ENCODE results near the gene NCKIPSD. TPM values are rescaled to one million over a fixed set of nuclear protein-coding genes. Genes with fewer than 3 reads are reported as not detected.

The NCKIPSD gene
- polyA plus RNA-seq, 3 donors, result 4.2 to 14.8 (median 4.3) TPM

GRCh38 chr3:48634661-48635221 lies 51.0 kb downstream of the NCKIPSD start:
- Histone ChIP-seq H3K9me3 (replicated peaks in 1 of 2; ENCODE audit: control insufficient read depth in 1 of 2, insufficient read depth in 1 of 2, low read length in 2 of 2) (no peaks in the 10 kb centered on the region), H3K9ac (ENCODE audit: insufficient read depth, low read length, poor library complexity, severe bottlenecking) (peak overlapping the region; percentile 80), H3K36me3 (replicated peaks in 1 of 2; ENCODE audit: control insufficient read depth in 1 of 2, insufficient read depth in 2 of 2, low read length in 2 of 2) (peaks cover 34 to 39% of the 10 kb centered on the region in 2 donors), H3K27me3 (ENCODE audit: control insufficient read depth in 2 of 2, insufficient read depth in 2 of 2, low read length in 2 of 2) (no peaks in the 10 kb centered on the region), H3K4me3 (replicated peaks in 1 of 3; ENCODE audit: low read depth in 2 of 3, low read length in 3 of 3) (peak overlapping the region; percentile 85 to 95 (median 89)), H4K20me1 (ENCODE audit: insufficient read depth, low read length) (peaks cover 16% of the 10 kb centered on the region), H3K27ac (ENCODE audit: low read depth in 1 of 2, low read length in 2 of 2) (peak overlapping the region; percentile 29 to 78), H2AFZ (ENCODE audit: insufficient read depth, low read depth, low read length, poor library complexity, severe bottlenecking) (peak overlapping the region; percentile 96), H3K4me1 (ENCODE audit: control insufficient read depth in 1 of 2, insufficient read depth in 2 of 2, low read length in 2 of 2) (peaks cover 21 to 32% of the 10 kb centered on the region in 2 donors), H3K4me2 (replicated peaks; ENCODE audit: extremely low read depth, low read length, poor library complexity, severe bottlenecking) (peak overlapping the region; percentile 93), H3K79me2 (ENCODE audit: insufficient read depth, low read length) (peaks cover 19% of the 10 kb centered on the region)
- Mint-ChIP-seq H3K4me3 (peak overlapping the region; percentile 93), H3K27ac (peak overlapping the region in 6 of 7 donors; percentile 17 to 54 (median 34)), H3K27me3 (ENCODE audit: low read depth in 3 of 3) (peaks cover 2 to 3% (median 2%) of the 10 kb centered on the region in 3 donors), H3K36me3 (peaks cover 25 to 38% of the 10 kb centered on the region in 2 donors), H3K9me3 (no peaks in the 10 kb centered on the region), H3K4me1 (peaks cover 23% of the 10 kb centered on the region)
- DNase-seq, result peak in 2 of 3 donors; percentile 12 to 23
- no peak for TF ChIP-seq CTCF (IDR thresholded peaks at IDR 0.05)
- WGBS (ENCODE audit: insufficient coverage), result 1% methylated on average over 23 of the region's 30 CpGs
- intact Hi-C loops (cut with micrococcal nuclease), result loop anchor here (2.0 to 10.0 kb wide), 2 partner anchors 70 to 170 kb away; a partner anchor contains a TSS

GRCh38 chr3:48633743-48634142 lies 52.0 kb downstream of the NCKIPSD start:
- peaks cover 35 to 48% of the 10 kb centered on the region in 2 donors for H3K36me3 Mint-ChIP-seq
- H3K27me3 Mint-ChIP-seq (ENCODE audit: low read depth in 3 of 3), result peaks cover 0 to 1% (median under 1%) of the 10 kb centered on the region in 3 donors
- no peak for TF ChIP-seq CTCF (IDR thresholded peaks at IDR 0.05)
- no peak overlapping the region for H2AFZ ChIP-seq (ENCODE audit: insufficient read depth, low read depth, low read length, poor library complexity, severe bottlenecking)
- H3K4me3 Mint-ChIP-seq, result peak overlapping the region in 1 of 2 donors; percentile 93
- intact Hi-C loops (cut with micrococcal nuclease), result loop anchor here (2.0 to 10.0 kb wide), 2 partner anchors 69 to 169 kb away; a partner anchor contains a TSS
- H3K9me3 ChIP-seq (replicated peaks in 1 of 2; ENCODE audit: control insufficient read depth in 1 of 2, insufficient read depth in 1 of 2, low read length in 2 of 2), result no peaks in the 10 kb centered on the region
- peaks cover 19% of the 10 kb centered on the region for H3K79me2 ChIP-seq (ENCODE audit: insufficient read depth, low read length)
- H3K4me1 Mint-ChIP-seq, result peaks cover 23% of the 10 kb centered on the region
- H4K20me1 ChIP-seq (ENCODE audit: insufficient read depth, low read length), result peaks cover 16% of the 10 kb centered on the region
- peaks cover 21 to 32% of the 10 kb centered on the region in 2 donors for H3K4me1 ChIP-seq (ENCODE audit: control insufficient read depth in 1 of 2, insufficient read depth in 2 of 2, low read length in 2 of 2)
- DNase-seq, result no peak
- peak overlapping the region; percentile 93 for H3K4me2 ChIP-seq (replicated peaks; ENCODE audit: extremely low read depth, low read length, poor library complexity, severe bottlenecking)
- peak overlapping the region in 1 of 3 experiments; percentile 95 for H3K4me3 ChIP-seq (replicated peaks in 1 of 3; ENCODE audit: low read depth in 2 of 3, low read length in 3 of 3)
- 100% methylated on average over 2 of the region's 2 CpGs for WGBS (ENCODE audit: insufficient coverage)
- H3K27ac ChIP-seq (ENCODE audit: low read depth in 1 of 2, low read length in 2 of 2), result no peak overlapping the region
- no peak overlapping the region for H3K9ac ChIP-seq (ENCODE audit: insufficient read depth, low read length, poor library complexity, severe bottlenecking)
- no peaks in the 10 kb centered on the region for H3K27me3 ChIP-seq (ENCODE audit: control insufficient read depth in 2 of 2, insufficient read depth in 2 of 2, low read length in 2 of 2)
- H3K27ac Mint-ChIP-seq, result no peak overlapping the region
- peaks cover 44 to 49% of the 10 kb centered on the region in 2 donors for H3K36me3 ChIP-seq (replicated peaks in 1 of 2; ENCODE audit: control insufficient read depth in 1 of 2, insufficient read depth in 2 of 2, low read length in 2 of 2)
- no peaks in the 10 kb centered on the region for H3K9me3 Mint-ChIP-seq

Data from CD14-positive monocyte (primary cell).